HL-60 (cell line): ENCODE results near the gene SNRNP70.

Source experiments
- CTCF ChIP-seq: IDR thresholded peaks from one replicate; pipeline ENCODE4 v1.5.1; 2011; ENCODE audit warnings: low read length, control low read depth, inconsistent platforms; ENCODE audit not compliant: insufficient read depth
- POLR2AphosphoS5 ChIP-seq: IDR thresholded peaks from 2 replicates; pipeline ENCODE4 v1.6.1; 2012; ENCODE audit warnings: low read depth

GRCh38 chr19:49107625-49108459 lies 22.6 kb downstream of the SNRNP70 start:
- TF ChIP-seq CTCF (no peak), POLR2AphosphoS5 (no peak)
